Measurements from ENCODE around the gene HES4.
"Not testable (repeated sequence)": the region's sequence is repeated elsewhere in the genome, so short reads cannot be mapped to it uniquely, and the experiment has no call there.

Gene HES4

DNA sequence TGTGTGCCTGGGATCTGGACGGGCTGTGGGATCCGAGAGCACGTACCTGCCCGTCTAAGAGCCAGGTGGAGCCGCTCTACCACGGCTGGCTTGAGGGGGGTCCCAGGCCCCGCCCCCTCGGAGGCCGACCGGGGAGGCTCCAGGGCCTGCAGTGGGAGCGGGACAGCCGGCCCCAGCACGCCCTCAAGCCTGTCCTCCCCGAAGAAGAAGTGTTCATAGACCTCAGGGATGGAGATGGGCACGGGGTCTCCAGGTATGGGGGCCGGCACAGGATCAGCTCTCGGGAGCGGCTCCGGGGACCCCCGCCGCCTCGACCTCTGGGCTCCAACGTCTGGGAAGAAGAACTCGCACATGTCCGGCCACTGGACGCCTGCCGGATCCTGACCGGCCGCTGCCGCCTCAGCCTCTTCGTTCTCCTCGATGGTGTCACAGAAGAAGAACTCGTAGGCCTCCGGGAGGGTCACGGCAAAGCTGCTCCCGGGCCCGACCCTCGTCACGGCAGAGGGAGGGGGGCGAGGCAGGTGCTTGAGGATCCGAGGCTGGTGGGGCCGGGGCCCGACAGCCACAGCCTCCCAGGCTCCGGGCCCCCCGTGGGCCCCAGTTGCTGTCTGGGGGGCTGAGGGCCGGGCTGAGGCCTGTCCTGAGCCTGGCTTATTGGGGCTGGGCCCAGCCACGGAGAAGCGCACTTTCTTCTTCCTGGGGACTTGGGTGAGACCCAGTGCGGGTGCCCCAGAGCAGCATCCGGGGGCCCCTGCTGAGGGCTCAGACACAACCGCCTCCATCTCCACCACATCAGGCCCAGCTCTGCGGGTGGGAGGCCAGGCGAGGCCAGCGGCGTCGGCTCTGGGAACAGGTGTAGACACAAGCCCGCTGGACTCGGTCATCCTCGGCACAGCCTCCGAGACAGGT, 20.8 kb downstream of the HES4 start:
- no peaks in the 10 kb centered on the region for H3K36me3 ChIP-seq (ENCODE audit: control insufficient read depth, insufficient read depth, low read length)
- no peaks in the 10 kb centered on the region for H3K9me3 ChIP-seq (ENCODE audit: control insufficient read depth, insufficient read depth, low read length)
- H3K4me3 ChIP-seq (ENCODE audit: low read length): no peak overlapping the region
- no peaks in the 10 kb centered on the region for H3K27me3 ChIP-seq (ENCODE audit: control insufficient read depth, insufficient read depth, low read length)
- no peaks in the 10 kb centered on the region for H3K4me1 ChIP-seq (ENCODE audit: control insufficient read depth, insufficient read depth, low read length)
- no peak overlapping the region for H3K27ac ChIP-seq (ENCODE audit: low read length)
- DNase-seq (ENCODE audit: low read depth, low spot score): no peak
- no CpG with 5 or more reads among the region's 60 CpGs for WGBS (ENCODE audit: insufficient coverage, insufficient read length)

DNA sequence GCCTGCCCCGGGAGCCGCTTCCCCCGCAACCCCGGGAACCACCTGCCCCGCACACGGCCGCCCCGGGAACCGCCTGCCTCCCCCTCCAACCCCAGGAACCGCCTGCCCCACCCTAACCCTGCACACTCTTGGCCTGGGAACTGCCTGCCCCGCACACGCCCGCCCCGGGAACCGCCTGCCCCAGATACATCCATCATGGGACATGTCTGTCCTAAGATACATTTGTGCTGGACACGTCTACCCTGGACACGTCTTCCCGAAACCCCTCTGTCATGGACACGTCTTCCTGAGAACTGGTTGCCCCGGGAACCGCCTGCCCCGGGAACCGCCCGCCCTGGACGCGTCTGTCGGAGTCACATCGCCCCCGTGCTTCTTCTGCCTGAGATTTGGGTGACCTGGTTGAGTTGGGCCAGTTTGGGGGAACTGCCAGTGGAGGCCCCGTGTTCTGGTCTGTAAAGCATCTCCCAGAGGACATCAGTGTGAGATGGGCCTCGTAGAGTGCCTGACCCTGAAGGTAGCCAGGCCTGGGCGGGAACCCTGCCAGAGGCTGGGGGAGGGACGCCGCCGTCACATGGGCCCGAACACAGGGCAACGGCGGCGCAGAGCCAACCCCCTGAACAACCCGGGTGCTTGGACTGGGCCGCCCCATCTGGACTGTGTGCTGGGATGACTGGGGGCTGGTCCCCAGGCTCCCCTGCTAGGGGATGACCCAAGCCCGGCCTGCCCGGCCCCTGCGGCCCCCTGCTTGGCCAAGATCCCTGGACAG, 21.6 kb downstream of the HES4 start:
- DNase-seq (ENCODE audit: low read depth, low spot score): no peak
- Histone ChIP-seq H3K27me3 (ENCODE audit: control insufficient read depth, insufficient read depth, low read length) (no peaks in the 10 kb centered on the region), H3K4me1 (ENCODE audit: control insufficient read depth, insufficient read depth, low read length) (no peaks in the 10 kb centered on the region), H3K27ac (ENCODE audit: low read length) (no peak overlapping the region), H3K9me3 (ENCODE audit: control insufficient read depth, insufficient read depth, low read length) (no peaks in the 10 kb centered on the region), H3K36me3 (ENCODE audit: control insufficient read depth, insufficient read depth, low read length) (no peaks in the 10 kb centered on the region), H3K4me3 (ENCODE audit: low read length) (no peak overlapping the region)
- no CpG with 5 or more reads among the region's 44 CpGs for WGBS (ENCODE audit: insufficient coverage, insufficient read length)

DNA sequence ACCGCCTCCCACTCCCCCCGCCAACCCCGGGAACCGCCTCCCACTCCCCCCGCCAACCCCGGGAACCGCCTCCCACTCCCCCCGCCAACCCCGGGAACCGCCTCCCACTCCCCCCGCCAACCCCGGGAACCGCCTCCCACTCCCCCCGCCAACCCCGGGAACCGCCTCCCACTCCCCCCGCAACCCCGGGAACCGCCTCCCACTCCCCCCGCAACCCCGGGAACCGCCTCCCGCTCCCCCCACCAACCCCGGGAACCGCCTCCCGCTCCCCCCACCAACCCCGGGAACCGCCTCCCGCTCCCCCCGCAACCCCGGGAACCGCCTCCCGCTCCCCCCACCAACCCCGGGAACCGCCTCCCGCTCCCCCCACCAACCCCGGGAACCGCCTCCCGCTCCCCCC, 23.1 kb downstream of the HES4 start:
- WGBS (ENCODE audit: insufficient coverage, insufficient read length): no CpG with 5 or more reads among the region's 39 CpGs
- not testable (repeated sequence) for H3K36me3 ChIP-seq (ENCODE audit: control insufficient read depth, insufficient read depth, low read length); H3K4me3 ChIP-seq (ENCODE audit: low read length); DNase-seq (ENCODE audit: low read depth, low spot score); H3K9me3 ChIP-seq (ENCODE audit: control insufficient read depth, insufficient read depth, low read length); H3K27ac ChIP-seq (ENCODE audit: low read length); H3K27me3 ChIP-seq (ENCODE audit: control insufficient read depth, insufficient read depth, low read length); H3K4me1 ChIP-seq (ENCODE audit: control insufficient read depth, insufficient read depth, low read length)

DNA sequence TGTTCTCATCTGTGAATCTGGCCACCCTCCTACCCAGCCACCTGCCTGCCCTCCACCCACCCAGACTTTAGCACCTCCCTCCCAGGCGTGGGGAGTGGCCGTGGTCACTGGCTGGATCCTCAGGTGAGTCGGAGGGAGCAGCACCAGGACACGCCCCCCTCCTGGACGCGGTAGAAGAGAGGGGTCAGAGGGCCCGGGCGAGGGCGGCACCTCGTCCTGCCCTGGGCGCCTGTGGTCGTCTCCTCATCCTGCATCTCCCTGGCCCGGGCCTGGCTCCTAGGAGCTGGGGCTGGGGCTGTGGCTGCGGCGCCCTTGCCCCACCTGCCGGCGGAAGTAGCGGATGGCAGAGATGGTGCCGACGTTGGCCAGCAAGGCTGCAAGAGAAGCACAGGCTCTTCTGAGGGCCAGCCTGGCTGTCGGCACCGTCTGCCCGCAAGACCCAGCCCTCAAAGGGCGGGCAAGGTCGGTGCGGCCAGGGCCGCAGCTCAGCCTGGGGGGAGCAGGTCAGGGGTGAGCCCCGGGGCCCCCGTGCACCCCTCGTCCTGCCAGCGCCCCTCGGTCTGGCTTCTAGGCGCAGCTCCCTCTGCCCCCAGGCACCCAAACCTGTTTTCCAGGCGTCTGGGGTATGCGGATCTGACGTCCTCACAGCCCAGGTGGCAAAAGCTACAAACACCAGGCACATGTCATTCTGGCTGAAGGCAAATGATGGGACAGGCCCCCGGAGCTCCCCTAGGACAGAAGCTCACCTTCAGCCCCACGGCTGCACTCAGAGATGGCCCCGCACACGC, 23.8 kb downstream of the HES4 start:
- Histone ChIP-seq H3K27ac (ENCODE audit: low read length) (no peak overlapping the region), H3K9me3 (ENCODE audit: control insufficient read depth, insufficient read depth, low read length) (no peaks in the 10 kb centered on the region), H3K4me1 (ENCODE audit: control insufficient read depth, insufficient read depth, low read length) (no peaks in the 10 kb centered on the region), H3K36me3 (ENCODE audit: control insufficient read depth, insufficient read depth, low read length) (no peaks in the 10 kb centered on the region), H3K27me3 (ENCODE audit: control insufficient read depth, insufficient read depth, low read length) (no peaks in the 10 kb centered on the region), H3K4me3 (ENCODE audit: low read length) (no peak overlapping the region)
- no CpG with 5 or more reads among the region's 40 CpGs for WGBS (ENCODE audit: insufficient coverage, insufficient read length)
- no peak for DNase-seq (ENCODE audit: low read depth, low spot score)

DNA sequence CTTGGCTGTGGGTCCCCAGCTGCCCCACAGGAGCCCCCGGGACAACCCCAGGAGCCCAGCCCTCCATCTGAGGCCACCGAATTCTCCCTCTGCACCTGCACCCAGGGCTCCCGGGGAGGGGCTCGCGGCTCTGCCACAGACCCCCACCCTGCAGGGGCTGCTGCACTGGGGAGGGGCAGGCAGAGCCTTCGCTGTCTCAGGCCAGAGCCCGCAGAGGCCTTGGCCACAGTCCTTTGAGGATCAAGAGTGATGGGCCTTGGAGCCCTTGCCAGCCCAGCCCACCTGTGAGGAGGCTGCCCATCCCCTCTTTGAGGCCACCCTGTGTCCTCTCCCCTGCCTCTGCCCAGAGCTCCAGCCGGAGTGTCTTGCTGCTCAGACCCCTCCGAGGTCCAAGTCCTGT, 24.5 kb downstream of the HES4 start:
- Histone ChIP-seq H3K36me3 (ENCODE audit: control insufficient read depth, insufficient read depth, low read length) (no peaks in the 10 kb centered on the region), H3K27me3 (ENCODE audit: control insufficient read depth, insufficient read depth, low read length) (no peaks in the 10 kb centered on the region; the same call in 1 of the 2 replicates), H3K4me1 (ENCODE audit: control insufficient read depth, insufficient read depth, low read length) (peaks cover 2% of the 10 kb centered on the region), H3K9me3 (ENCODE audit: control insufficient read depth, insufficient read depth, low read length) (no peaks in the 10 kb centered on the region), H3K4me3 (ENCODE audit: low read length) (no peak overlapping the region), H3K27ac (ENCODE audit: low read length) (no peak overlapping the region)
- whole genome bisulfite sequencing (ENCODE audit: insufficient coverage, insufficient read length): no CpG with 5 or more reads among the region's 9 CpGs
- DNase-seq (ENCODE audit: low read depth, low spot score): no peak

DNA sequence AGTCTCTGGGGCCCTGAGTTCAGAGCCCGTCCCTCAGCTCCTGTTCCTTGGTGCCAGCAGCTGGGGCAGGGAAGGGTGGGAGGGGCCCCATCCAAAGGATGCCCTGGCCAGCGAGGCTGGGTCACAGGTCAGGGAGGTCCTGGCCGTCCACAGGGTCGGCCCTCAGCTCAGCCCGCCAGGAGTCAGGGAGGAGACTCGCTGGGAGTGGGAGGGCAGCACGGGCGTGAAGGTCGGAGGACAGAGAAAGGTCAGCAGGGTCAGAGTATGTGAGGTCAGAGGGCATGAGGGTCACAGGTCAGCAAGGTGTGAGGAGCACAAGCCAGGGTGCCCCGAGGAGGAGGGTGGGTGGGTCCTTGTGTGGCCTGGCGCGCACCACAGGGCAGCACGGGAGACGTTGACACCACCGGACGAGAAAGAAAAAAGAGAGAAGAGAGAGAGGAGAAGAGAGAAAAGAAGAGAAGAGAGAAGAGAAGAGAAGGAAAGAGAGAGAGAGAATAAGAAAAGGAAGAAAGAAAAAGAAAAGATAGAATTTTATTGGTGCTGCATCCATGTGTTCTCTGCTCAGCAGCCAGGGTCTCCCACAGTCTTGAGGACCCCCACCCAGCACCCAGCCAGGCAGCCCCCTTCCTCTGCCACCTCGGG, 25.1 kb downstream of the HES4 start:
- H3K4me1 ChIP-seq (ENCODE audit: control insufficient read depth, insufficient read depth, low read length): peaks cover 5% of the 10 kb centered on the region
- H3K27me3 ChIP-seq (ENCODE audit: control insufficient read depth, insufficient read depth, low read length): no peaks in the 10 kb centered on the region; the same call in 1 of the 2 replicates

DNA sequence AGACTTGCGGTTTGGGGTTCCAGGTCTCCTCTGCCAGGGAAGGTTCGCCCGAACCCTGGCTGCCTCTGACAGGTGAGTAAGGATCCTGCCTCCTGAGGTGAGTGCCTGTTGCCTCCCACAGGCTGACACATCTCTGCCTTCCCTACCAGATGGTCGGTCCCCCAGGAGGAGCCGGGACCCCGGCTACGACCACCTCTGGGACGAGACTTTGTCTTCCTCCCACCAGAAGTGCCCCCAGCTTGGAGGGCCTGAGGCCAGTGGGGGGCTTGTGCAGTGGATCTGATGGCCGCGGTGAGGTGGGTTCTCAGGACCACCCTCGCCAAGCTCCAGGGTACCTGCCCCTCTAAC, 25.6 kb downstream of the HES4 start:
- WGBS (ENCODE audit: insufficient coverage, insufficient read length): no CpG with 5 or more reads among the region's 11 CpGs
- Histone ChIP-seq H3K4me3 (ENCODE audit: low read length) (no peak overlapping the region), H3K9me3 (ENCODE audit: control insufficient read depth, insufficient read depth, low read length) (no peaks in the 10 kb centered on the region), H3K36me3 (ENCODE audit: control insufficient read depth, insufficient read depth, low read length) (no peaks in the 10 kb centered on the region), H3K4me1 (ENCODE audit: control insufficient read depth, insufficient read depth, low read length) (peaks cover 5% of the 10 kb centered on the region), H3K27ac (ENCODE audit: low read length) (no peak overlapping the region), H3K27me3 (ENCODE audit: control insufficient read depth, insufficient read depth, low read length) (no peaks in the 10 kb centered on the region; the same call in 1 of the 2 replicates)
- DNase-seq (ENCODE audit: low read depth, low spot score): no peak

More for the DNA sequence above, 25.1 kb downstream of the HES4 start:
- no peaks in the 10 kb centered on the region for H3K36me3 ChIP-seq (ENCODE audit: control insufficient read depth, insufficient read depth, low read length)
- no CpG with 5 or more reads among the region's 17 CpGs for WGBS (ENCODE audit: insufficient coverage, insufficient read length)
- H3K27ac ChIP-seq (ENCODE audit: low read length): no peak overlapping the region
- H3K9me3 ChIP-seq (ENCODE audit: control insufficient read depth, insufficient read depth, low read length): no peaks in the 10 kb centered on the region
- no peak for DNase-seq (ENCODE audit: low read depth, low spot score)
- no peak overlapping the region for H3K4me3 ChIP-seq (ENCODE audit: low read length)

DNA sequence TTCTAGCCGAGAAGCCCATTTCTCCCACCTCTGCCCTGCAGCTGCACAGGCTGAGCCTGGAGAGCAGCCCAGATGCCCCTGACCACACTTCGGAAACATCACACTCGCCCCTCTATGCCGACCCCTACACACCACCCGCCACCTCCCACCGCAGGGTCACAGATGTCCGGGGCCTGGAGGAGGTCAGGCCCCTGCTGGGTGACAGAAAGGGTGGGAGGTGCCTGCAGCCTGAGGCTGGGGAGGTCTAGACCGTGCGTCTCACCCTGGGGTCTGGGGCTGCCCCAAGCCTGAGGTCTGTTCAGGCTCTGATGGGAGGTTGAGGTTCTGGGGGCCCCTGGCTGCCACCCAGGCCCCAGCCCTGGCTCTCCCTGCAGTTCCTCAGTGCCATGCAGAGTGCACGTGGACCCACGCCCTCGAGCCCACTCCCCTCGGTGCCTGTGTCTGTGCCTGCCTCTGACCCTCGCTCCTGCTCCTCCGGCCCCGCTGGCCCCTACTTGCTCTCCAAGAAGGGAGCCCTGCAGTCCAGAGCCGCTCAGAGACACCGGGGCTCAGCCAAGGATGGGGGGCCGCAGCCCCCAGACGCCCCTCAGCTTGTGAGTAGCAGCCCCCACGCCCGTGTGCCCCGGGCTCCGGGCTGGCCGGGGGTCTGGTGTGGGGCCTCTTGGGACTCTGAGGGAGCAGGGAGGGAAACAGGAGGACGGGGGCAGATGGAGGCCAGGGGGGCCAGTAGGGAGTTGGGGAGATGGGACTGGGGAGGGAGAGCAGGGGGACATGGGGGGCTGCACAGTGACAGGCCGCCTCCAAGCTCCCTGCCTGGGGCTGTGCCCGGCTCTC, 26.2 kb downstream of the HES4 start:
- no peak overlapping the region for H3K27ac ChIP-seq (ENCODE audit: low read length)
- H3K4me3 ChIP-seq (ENCODE audit: low read length): no peak overlapping the region
- H3K4me1 ChIP-seq (ENCODE audit: control insufficient read depth, insufficient read depth, low read length): peaks cover 5% of the 10 kb centered on the region
- H3K9me3 ChIP-seq (ENCODE audit: control insufficient read depth, insufficient read depth, low read length): no peaks in the 10 kb centered on the region
- no peaks in the 10 kb centered on the region; the same call in 1 of the 2 replicates for H3K27me3 ChIP-seq (ENCODE audit: control insufficient read depth, insufficient read depth, low read length)
- no CpG with 5 or more reads among the region's 28 CpGs for WGBS (ENCODE audit: insufficient coverage, insufficient read length)
- H3K36me3 ChIP-seq (ENCODE audit: control insufficient read depth, insufficient read depth, low read length): no peaks in the 10 kb centered on the region
- DNase-seq (ENCODE audit: low read depth, low spot score): no peak

DNA sequence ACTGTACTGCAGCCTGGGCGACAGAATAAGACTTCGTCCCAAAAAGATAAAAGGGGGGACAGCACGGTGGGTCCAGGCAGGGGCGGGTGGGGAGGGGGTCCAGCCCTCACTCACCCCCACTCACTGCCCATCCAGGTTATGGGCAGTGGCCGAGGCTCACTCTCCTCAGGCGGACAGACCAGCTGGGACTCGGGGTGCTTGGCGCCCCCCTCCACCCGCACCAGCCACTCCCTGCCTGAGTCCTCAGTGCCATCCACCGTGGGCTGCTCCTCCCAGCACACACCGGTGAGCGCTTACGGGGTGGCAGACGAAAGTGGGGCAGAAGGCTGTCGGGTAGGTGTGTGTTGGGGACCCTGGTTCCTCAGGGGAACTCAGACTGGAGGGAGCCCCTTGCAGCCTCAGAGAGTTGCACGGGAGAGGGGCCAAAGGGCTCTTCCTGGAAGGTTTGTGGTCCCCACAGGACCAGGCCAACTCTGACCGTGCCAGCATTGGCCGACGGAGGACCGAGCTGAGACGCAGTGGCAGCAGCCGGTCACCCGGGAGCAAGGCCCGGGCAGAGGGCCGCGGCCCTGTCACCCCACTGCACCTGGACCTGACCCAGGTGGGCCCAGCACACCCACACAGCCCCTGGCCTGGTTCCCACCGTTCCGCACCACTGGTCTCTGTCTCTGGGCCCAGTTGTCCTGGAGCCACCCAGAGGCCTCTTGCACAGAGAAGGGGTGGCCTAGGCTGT, 27.0 kb downstream of the HES4 start:
- H3K4me3 ChIP-seq (ENCODE audit: low read length): no peak overlapping the region
- H3K36me3 ChIP-seq (ENCODE audit: control insufficient read depth, insufficient read depth, low read length): no peaks in the 10 kb centered on the region; the same call in 1 of the 2 replicates
- H3K27me3 ChIP-seq (ENCODE audit: control insufficient read depth, insufficient read depth, low read length): peaks cover 2% of the 10 kb centered on the region; the same call in 1 of the 2 replicates
- WGBS (ENCODE audit: insufficient coverage, insufficient read length): no CpG with 5 or more reads among the region's 28 CpGs
- peaks cover 5% of the 10 kb centered on the region for H3K4me1 ChIP-seq (ENCODE audit: control insufficient read depth, insufficient read depth, low read length)
- DNase-seq (ENCODE audit: low read depth, low spot score): no peak
- no peaks in the 10 kb centered on the region for H3K9me3 ChIP-seq (ENCODE audit: control insufficient read depth, insufficient read depth, low read length)
- no peak overlapping the region for H3K27ac ChIP-seq (ENCODE audit: low read length)
